SU-DHL-6 (cell line): ENCODE data around the gene LRIG3.

ENCODE experiments used
- EZH2phosphoT487 ChIP-seq: fragments of 200-600 bp; sonication (generic), shearing (Covaris generic); conservative IDR thresholded peaks from 2 replicates; pipeline ENCODE4 v1.6.1; 2018; ENCODE audit warnings: mild to moderate bottlenecking, antibody characterized with exemption, low read length, moderate library complexity, mixed read lengths
- TF ChIP-seq, protein P1 (sequence below): fragments of 200-600 bp; sonication (generic); IDR thresholded peaks from one replicate; pipeline ENCODE4 v1.5.1; 2017; ENCODE audit warnings: antibody characterized with exemption, mild to moderate bottlenecking, low read length, moderate library complexity; ENCODE audit not compliant: insufficient read depth, poor library complexity, severe bottlenecking

DNA sequence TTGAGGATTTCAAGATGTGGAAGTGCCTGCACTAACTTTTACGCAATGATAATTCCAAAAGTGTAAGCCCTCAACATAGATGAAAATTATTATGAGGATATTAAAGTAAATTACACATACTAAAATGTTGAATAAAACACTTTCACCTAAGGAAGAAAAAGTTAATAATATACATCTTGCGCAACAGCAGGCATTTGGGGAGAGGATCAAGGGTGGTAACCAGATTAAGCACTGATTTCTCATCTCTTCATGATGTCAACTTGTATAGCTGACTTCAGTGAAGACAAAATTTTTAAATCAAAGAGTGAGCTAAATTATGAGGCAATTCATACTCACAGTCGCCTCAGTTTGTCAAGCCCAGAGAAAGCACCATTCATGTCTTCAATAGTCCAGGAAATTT is 33.8 kb downstream of the LRIG3 start:
- TF ChIP-seq, protein P1, sequence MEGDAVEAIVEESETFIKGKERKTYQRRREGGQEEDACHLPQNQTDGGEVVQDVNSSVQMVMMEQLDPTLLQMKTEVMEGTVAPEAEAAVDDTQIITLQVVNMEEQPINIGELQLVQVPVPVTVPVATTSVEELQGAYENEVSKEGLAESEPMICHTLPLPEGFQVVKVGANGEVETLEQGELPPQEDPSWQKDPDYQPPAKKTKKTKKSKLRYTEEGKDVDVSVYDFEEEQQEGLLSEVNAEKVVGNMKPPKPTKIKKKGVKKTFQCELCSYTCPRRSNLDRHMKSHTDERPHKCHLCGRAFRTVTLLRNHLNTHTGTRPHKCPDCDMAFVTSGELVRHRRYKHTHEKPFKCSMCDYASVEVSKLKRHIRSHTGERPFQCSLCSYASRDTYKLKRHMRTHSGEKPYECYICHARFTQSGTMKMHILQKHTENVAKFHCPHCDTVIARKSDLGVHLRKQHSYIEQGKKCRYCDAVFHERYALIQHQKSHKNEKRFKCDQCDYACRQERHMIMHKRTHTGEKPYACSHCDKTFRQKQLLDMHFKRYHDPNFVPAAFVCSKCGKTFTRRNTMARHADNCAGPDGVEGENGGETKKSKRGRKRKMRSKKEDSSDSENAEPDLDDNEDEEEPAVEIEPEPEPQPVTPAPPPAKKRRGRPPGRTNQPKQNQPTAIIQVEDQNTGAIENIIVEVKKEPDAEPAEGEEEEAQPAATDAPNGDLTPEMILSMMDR: no peak
- no peak for TF ChIP-seq EZH2phosphoT487
